Peyer's patch (tissue), 4 donors: ENCODE measurements around the gene TUBGCP5. TPM values are rescaled to one million over a fixed set of nuclear protein-coding genes. Genes with fewer than 3 reads are reported as not detected.

Experiments
- DNase-seq, 3 donors: peaks; one replicate each; pipeline ENCODE4 v3.0.0-alpha.2; 2017 to 2019
- H3K27ac ChIP-seq, 4 donors: fragments of 200-600 bp; sonication (generic); one replicate each; pipeline ENCODE4 v1.5.1; 2016 to 2019
- H3K27me3 ChIP-seq, 2 donors: fragments of 200-600 bp; sonication (generic); one replicate each; pipeline ENCODE4 v1.5.1; 2019
- H3K36me3 ChIP-seq, 3 donors: fragments of 200-600 bp; sonication (generic); one replicate each; pipeline ENCODE4 v1.5.1; 2016 to 2019
- H3K4me1 ChIP-seq, 4 donors: fragments of 200-600 bp; sonication (generic); one replicate each; pipeline ENCODE4 v1.5.1; 2016 to 2019
- H3K4me3 ChIP-seq, 4 donors: fragments of 200-600 bp; sonication (generic); 1 replicate in 3 of 4; 2 replicates in 1 of 4; pipeline ENCODE4 v1.5.1; 2016 to 2019; ENCODE audit warnings: mild to moderate bottlenecking in 1 of 4
- H3K9me3 ChIP-seq, 4 donors: fragments of 200-600 bp; sonication (generic); one replicate each; pipeline ENCODE4 v1.5.1; 2016 to 2019; ENCODE audit warnings: mild to moderate bottlenecking in 1 of 4
- POLR2A ChIP-seq, 2 donors: fragments of 450-650 bp; IDR thresholded peaks; one replicate each; pipeline ENCODE4 v1.5.1; 2017; ENCODE audit warnings: antibody characterized with exemption in 2 of 2, mild to moderate bottlenecking in 2 of 2, moderate library complexity in 2 of 2
- total RNA-seq, 4 donors: library from RNA; depleted of rRNA; stranded (reverse); fragments of >200 nt; gene quantifications; one replicate each; pipeline ENCODE4 v1.1.0, GENCODE V29; 2016
- TF ChIP-seq, protein P1 (sequence below), 6 experiments: fragments of 450-650 bp in 4 of 6; fragments of 200-600 bp in 2 of 6; sonication (generic) in 1 of 6; IDR thresholded peaks; one replicate each; pipeline ENCODE4 v1.5.1; 2017 to 2019; ENCODE audit warnings: antibody characterized with exemption in 6 of 6, mild to moderate bottlenecking in 3 of 6, moderate library complexity in 1 of 6

TUBGCP5 gene
- total RNA-seq, 4 donors from 2014 or later: 10.3 to 35.5 (median 26.1) TPM

DNA sequence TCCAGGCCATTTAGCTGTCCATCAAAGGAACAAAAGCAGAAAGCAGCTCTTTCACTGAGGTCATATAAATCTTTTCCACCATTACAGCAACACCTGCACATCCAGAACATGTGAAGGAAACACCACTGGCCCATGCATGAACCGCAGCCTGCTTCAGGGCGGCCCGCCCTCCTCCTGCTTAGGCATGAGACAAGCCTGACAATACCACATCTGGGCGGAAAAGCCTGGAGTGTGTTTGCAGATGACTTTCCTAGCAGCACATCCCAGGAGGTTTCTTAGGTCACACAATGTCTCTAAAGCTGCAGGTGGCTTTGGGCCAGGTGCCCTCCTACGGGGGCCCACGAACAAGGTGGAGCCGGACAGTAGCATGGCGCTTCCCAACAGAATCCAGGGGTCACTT is 78.8 kb downstream of the TUBGCP5 start:
- H3K27me3 ChIP-seq: no peaks in the 10 kb centered on the region
- H3K4me1 ChIP-seq: peaks cover 0 to 29% (median 4%) of the 10 kb centered on the region in 4 donors
- DNase-seq: peak; percentile 9 to 40 (median 10)
- no peaks in the 10 kb centered on the region for H3K9me3 ChIP-seq
- H3K4me3 ChIP-seq: no peak overlapping the region
- TF ChIP-seq POLR2A (IDR thresholded peaks at IDR 0.05): no peak
- TF ChIP-seq, protein P1, sequence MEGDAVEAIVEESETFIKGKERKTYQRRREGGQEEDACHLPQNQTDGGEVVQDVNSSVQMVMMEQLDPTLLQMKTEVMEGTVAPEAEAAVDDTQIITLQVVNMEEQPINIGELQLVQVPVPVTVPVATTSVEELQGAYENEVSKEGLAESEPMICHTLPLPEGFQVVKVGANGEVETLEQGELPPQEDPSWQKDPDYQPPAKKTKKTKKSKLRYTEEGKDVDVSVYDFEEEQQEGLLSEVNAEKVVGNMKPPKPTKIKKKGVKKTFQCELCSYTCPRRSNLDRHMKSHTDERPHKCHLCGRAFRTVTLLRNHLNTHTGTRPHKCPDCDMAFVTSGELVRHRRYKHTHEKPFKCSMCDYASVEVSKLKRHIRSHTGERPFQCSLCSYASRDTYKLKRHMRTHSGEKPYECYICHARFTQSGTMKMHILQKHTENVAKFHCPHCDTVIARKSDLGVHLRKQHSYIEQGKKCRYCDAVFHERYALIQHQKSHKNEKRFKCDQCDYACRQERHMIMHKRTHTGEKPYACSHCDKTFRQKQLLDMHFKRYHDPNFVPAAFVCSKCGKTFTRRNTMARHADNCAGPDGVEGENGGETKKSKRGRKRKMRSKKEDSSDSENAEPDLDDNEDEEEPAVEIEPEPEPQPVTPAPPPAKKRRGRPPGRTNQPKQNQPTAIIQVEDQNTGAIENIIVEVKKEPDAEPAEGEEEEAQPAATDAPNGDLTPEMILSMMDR (IDR thresholded peaks at IDR 0.05): no peak
- H3K36me3 ChIP-seq: no peaks in the 10 kb centered on the region
- H3K27ac ChIP-seq: no peak overlapping the region

DNA sequence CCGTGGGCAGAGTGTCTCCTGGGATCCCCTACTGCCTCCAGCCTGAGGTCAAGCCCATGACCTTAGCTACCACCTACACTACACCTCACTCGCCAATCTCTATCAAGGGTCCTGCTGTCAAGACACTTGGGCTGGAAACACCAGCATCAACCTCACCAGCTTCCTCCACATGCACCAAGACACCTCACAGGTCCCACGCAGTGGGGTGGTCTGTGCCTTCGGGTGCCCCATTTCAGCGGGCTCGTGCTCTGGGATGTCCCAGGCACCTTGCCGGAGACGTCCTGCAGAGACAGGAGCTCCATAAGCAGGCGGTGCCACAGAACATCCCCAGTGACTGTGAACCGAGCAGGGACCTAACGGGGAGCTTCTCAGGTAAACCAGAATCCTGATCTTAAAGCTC is 79.2 kb downstream of the TUBGCP5 start:
- no peaks in the 10 kb centered on the region for H3K9me3 ChIP-seq
- DNase-seq: peak in 2 of 3 donors; percentile 2 to 25
- no peak overlapping the region for H3K4me3 ChIP-seq
- no peaks in the 10 kb centered on the region for H3K36me3 ChIP-seq
- peaks cover 0 to 33% (median 4%) of the 10 kb centered on the region in 4 donors for H3K4me1 ChIP-seq
- TF ChIP-seq, protein P1 (IDR thresholded peaks at IDR 0.05): no peak
- no peak for TF ChIP-seq POLR2A (IDR thresholded peaks at IDR 0.05)
- no peaks in the 10 kb centered on the region for H3K27me3 ChIP-seq
- H3K27ac ChIP-seq: no peak overlapping the region

DNA sequence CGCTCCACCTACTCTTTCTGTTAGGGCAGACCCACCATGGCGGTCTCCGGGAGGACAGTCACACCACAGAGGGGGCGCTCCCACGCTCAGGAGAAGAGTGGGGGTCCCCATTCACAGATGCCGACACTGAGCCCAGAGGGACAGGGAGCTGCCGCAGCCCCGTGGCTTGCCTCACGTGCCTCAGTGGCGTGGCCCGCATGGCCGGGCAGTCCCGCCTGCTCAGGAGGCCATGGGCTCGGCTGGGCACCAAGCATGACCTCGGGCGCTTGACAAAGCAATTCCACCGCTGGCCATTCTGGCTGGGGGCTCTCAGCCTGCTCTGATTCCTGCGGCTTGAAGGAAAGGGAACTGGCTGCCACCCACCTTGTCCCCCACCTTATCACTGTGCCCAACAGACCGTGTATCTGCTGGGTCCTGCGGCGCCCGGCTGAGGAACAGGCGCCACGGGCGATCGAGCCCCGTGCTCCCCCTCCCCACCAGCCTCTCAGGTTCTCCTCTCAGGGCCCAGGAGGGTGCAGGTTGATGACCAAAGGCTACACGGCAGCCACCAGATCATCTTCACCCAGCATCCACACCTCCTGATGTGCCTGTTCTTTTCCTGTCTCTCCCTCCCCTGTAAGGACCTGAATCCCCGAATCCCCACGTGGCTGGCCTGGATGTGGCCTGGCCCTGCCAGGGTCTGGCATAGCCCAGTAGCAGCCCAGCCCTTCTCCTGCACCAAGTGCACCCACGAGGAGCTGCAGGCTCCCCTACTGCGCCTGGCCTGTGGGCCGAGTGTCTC is 79.9 kb downstream of the TUBGCP5 start:
- H3K27me3 ChIP-seq: no peaks in the 10 kb centered on the region
- no peak for DNase-seq
- H3K9me3 ChIP-seq: no peaks in the 10 kb centered on the region
- no peak overlapping the region for H3K4me3 ChIP-seq
- H3K27ac ChIP-seq: no peak overlapping the region
- TF ChIP-seq, protein P1 (IDR thresholded peaks at IDR 0.05): no peak
- TF ChIP-seq POLR2A (IDR thresholded peaks at IDR 0.05): no peak
- no peaks in the 10 kb centered on the region for H3K36me3 ChIP-seq
- H3K4me1 ChIP-seq: peaks cover 0 to 33% (median 4%) of the 10 kb centered on the region in 4 donors

GRCh38 chr15:22958487-22959280 is 80.7 kb downstream of the TUBGCP5 start:
- Histone ChIP-seq H3K9me3 (no peaks in the 10 kb centered on the region), H3K36me3 (no peaks in the 10 kb centered on the region), H3K27ac (no peak overlapping the region), H3K27me3 (no peaks in the 10 kb centered on the region), H3K4me1 (peaks cover 0 to 32% (median 4%) of the 10 kb centered on the region in 4 donors), H3K4me3 (no peak overlapping the region)
- DNase-seq: peak in 1 of 3 donors; percentile 20
- TF ChIP-seq, protein P1 (IDR thresholded peaks at IDR 0.05): no peak
- TF ChIP-seq POLR2A (IDR thresholded peaks at IDR 0.05): no peak

DNA sequence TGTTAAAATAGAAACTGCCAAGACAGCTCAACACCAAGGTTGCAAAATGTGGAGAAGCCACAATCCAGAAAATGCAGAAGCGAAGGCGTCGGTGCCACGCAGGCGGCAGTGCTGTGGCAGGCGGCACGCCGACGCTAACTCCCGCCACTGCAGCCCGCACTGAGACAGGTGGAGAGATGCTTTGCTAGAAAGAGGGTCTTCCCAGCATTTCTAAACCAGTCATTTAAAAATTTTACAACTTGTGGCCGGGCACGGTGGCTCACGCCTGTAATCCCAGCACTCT is 82.5 kb downstream of the TUBGCP5 start:
- Histone ChIP-seq H3K27me3 (no peaks in the 10 kb centered on the region), H3K9me3 (no peaks in the 10 kb centered on the region), H3K4me3 (no peak overlapping the region), H3K4me1 (peaks cover 0 to 25% (median 4%) of the 10 kb centered on the region in 4 donors), H3K27ac (no peak overlapping the region), H3K36me3 (no peaks in the 10 kb centered on the region)
- no peak for DNase-seq
- TF ChIP-seq POLR2A (IDR thresholded peaks at IDR 0.05): no peak
- TF ChIP-seq, protein P1 (IDR thresholded peaks at IDR 0.05): no peak
